HG03175 (cell line): ENCODE measurements around the gene SRGN.
"Not testable (repeated sequence)": the region's sequence is repeated elsewhere in the genome, so short reads cannot be mapped to it uniquely, and the experiment has no call there.

Experiments
- ATAC-seq: cut with Tn5 transposase; IDR thresholded peaks from one replicate; pipeline ENCODE4 v1.9.1; 2021; ENCODE audit warnings: mild to moderate bottlenecking, moderate library complexity; ENCODE audit not compliant: unreplicated experiment

Gene SRGN

DNA sequence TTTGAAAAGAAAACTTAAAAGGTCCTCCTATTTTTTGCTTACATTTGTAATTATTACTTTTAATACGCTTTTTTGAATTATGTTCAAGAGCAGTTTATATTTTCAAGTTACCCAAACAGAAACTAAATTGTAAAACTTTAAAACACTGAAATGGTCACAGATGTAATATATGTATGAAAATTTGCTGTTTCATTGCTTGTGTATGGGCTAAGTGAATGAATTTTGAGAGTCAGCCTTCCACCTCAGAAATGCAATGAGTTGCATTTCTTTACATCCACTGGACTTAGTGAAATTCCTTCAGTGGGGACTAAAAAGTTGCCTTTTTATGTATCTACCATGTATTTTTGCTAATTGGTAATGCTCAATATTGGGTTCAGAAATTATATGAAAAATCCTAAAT, 37.7 kb downstream of the SRGN start:
- ATAC-seq: no peak

DNA sequence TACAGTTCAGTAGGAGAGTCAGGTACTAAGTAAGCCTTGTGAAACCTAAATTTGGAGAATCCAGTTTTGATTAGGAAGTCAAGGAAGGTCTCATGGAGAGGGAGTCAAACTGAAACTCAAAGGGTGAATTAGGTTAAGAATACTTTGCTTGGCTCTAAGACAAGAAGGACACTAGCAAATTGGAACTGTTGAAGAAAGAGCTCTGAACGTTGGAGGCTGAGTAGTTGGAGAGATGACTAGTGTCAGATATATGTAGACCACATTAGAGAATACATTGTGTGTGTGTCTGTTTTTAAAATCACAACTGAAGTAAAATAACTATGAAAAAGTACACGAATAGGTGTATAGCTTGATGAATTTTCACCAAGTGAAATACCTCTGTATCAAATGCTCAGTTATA, 42.3 kb downstream of the SRGN start:
- ATAC-seq: no peak

DNA sequence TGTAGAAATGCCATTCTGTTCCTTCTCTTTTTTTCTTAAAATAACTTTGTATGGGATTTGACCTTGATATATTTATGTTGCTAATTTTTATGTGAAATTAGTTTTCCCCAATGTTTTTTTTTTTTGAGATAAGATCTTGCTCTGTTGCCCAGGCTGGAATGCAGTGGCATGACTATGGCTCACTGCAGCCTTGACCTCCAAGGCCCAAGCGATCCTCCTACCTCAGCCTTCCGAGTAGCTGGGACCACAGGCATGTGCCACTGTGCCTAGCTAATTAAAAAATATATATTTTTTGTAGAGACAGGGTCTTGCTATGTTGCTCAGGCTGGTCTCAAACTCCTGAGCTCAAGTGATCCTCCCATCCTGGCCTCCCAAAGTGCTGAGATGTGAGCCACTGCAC, 52.1 kb downstream of the SRGN start:
- no peak for ATAC-seq

DNA sequence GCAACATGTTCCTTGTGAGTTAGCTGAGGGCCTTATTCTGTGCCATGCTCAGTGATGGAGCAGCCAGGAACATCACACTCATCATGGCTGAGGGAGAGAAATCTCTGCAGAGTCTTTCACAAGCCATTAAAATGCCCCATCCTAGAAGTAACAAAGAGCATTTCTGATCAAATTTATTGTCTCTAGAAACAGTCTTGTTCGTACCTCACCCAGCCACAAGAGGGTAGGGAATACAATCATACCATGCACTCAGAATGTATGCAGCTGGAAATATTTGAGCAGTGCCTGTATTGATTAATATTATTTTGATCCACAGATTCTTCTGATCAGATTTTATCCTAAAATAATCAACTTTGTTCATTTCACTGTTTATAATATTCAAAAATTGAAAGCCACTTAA, 53.4 kb downstream of the SRGN start:
- no peak for ATAC-seq

DNA sequence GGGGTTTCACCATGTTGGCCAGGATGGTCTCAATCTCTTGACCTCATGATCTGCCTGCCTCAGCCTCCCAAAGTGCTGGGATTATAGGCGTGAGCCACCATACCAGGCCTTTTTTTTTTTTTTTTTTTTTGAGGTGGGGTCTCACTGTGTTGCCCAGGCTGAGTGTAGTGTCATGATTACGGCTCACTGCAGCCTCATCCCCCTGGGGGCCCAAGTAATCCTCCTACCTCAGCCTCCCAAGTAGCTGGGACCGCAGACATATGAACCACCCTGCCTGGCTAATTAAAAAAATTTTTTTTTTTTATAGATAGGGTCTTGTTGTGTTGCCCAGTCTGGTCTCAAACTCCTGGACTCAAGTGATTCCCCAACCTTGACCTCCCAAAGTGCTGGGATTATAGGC, 54.2 kb downstream of the SRGN start:
- not testable (repeated sequence) for ATAC-seq

DNA sequence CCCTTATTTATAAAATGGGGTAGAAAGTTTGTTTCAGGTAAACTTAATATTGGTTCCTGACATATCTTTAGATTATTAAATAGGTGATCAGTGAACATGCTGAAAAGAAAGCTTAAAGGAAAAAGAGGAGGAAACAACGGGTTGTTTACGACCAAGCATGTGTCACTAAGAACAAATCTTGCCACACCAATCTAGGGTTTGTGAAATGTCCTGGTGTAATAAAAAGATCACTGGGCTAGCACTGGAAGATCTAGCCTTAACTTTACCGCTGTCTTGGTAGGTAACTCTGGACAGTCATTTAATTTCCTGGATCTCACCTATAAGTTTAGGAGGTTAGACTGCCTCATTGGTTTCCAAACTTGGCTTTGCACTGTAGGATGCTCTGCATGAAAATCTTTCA, 55.1 kb downstream of the SRGN start:
- no peak for ATAC-seq

DNA sequence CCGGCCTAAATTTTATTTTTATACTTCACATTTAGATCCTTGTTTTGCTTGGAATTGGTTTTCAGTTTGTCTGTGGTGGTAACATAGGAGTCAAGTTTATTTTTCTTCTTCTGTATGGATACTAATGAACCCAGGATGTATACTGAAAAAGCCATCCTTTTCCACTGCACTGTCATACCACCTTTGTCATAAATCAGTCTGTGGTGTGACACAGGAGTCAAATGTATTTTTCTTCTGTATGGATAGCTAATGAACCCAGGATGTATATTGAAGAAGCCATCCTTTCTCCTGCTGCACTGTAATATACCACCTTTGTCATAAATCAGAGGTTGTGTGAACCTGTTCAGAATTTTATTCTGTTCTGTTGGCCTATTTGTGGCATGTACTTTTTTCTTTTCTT, 57.4 kb downstream of the SRGN start:
- no peak for ATAC-seq

DNA sequence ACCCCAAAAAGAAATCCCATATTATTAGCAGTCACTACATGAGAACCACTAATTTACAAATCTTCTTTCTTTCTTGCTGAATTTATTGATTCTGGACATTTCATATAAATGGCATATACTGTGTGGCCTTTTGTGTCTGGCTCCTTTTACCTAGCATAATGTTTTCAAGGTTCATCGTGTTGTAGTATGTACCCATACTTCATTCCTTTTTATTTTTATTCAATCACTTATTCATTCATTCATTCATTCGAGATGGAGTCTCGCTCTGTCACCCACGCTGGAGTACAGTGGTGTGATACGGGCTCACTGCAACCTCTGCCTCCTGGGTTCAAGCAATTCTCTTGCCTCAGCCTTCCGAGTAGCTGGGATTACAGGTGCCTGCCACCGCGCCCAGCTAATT, 58.0 kb downstream of the SRGN start:
- ATAC-seq: no peak

DNA sequence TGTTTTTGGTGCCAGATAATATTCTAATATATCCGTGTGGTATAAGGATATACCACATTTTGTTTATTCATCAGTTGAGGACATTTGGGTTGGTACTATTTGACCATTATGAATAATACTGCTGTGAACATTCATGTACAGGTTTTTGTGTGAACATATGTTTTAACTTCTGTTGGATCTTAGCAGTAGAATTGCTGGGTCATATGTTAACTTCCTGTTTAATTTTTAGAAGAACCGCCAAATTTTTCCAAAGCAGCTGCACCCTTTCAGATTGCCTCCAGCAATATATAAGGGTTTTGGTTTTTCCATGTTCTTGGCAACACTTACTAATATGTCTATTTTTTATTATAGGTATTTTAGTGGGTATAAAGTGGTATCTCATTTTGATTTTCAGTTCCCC, 58.9 kb downstream of the SRGN start:
- ATAC-seq: no peak

DNA sequence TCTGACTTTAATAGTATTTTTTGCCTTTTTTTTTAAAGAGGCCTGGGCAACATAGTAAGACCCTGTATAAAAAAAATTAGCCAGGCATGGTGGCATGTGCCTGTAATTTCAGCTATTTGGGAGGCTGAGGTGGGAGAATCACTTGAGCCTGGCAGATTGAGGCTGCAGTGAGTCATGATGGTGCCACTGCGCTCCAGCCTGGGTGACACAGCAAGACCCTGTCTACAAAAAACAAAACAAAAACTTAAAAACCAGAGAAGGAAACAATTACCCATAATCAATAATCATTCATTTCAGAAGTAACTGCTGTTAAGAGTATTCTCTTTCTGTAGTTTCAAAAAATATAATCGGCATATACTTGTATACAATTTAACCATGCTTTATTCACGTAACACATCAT, 64.1 kb downstream of the SRGN start:
- no peak for ATAC-seq

DNA sequence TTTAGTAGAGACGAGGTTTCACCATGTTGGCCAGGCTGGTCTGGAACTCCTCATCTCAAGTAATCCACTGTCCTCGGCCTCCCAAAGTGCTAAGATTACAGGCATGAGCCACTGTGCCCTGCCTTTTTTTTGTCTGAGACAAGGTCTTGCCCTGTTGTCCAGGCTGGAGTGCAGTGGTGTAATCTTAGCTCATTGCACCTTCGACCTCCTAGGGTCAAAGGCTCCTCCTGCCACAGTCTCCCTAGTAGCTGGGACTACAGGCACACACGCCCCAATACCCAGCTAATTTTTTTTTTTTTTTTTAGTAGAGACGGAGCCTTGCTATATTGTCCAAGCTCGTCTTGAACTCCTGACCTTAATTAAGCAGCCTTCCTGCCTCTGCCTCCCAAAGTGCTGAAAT, 65.3 kb downstream of the SRGN start:
- no peak for ATAC-seq
